ENCODE data around the gene COL4A3.
A peak's percentile ranks its signal among the peaks of the same experiment; 100 is the strongest.
"Not testable (repeated sequence)": the region's sequence is repeated elsewhere in the genome, so short reads cannot be mapped to it uniquely, and the experiment has no call there.

The COL4A3 gene

DNA sequence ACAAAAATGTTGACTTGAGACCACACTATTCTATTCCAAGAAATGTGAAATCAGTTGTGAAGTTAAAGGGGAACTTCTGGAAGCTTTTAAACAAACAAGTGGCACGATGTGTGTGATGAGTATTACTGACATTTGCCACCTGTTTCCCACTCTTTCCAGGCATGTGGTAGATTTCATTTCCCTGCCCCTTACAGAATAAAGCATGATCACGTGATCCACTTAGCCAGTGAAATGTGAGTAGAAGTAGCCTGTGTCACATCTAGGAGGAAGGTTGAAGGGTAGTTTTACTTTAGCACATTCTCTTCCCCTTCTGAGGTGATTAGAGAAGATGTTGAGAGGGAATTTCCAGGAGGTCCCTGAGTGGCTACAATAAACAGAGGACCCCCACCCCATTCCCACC lies 4.3 kb upstream of the COL4A3 start:
- TF ChIP-seq, protein P1, sequence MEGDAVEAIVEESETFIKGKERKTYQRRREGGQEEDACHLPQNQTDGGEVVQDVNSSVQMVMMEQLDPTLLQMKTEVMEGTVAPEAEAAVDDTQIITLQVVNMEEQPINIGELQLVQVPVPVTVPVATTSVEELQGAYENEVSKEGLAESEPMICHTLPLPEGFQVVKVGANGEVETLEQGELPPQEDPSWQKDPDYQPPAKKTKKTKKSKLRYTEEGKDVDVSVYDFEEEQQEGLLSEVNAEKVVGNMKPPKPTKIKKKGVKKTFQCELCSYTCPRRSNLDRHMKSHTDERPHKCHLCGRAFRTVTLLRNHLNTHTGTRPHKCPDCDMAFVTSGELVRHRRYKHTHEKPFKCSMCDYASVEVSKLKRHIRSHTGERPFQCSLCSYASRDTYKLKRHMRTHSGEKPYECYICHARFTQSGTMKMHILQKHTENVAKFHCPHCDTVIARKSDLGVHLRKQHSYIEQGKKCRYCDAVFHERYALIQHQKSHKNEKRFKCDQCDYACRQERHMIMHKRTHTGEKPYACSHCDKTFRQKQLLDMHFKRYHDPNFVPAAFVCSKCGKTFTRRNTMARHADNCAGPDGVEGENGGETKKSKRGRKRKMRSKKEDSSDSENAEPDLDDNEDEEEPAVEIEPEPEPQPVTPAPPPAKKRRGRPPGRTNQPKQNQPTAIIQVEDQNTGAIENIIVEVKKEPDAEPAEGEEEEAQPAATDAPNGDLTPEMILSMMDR (IDR thresholded peaks at IDR 0.05; ENCODE audit: insufficient read depth, low read length, poor library complexity, severe bottlenecking), result no peak
- Histone ChIP-seq H3K36me3 (ENCODE audit: control insufficient read depth, insufficient read depth, low read length) (no peaks in the 10 kb centered on the region), H3K27me3 (replicated peaks; ENCODE audit: control insufficient read depth, insufficient read depth, low read length) (no peaks in the 10 kb centered on the region), H3K4me3 (replicated peaks; ENCODE audit: low read depth, low read length) (no peak overlapping the region)
- no peak for DNase-seq (ENCODE audit: extremely low read depth, insufficient read length)

DNA sequence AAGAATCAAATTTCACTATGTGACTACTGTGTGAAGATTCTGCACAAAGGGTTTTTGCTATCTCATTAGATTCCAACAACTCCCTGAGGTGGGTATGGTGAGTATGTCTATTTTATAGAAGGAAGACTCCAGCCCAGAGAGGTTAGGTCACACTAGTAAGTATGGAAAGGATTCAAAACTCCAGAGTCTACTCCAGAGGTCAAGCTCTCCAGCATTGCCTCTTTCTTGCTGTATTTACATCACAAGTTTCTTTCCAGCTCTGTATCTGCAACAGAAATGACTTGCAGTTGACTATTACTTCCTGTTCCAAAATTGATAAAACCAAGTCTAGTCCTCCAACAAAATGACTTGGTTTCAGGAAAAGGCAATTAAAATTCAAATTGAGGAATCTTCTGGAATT lies 2.5 kb upstream of the COL4A3 start:
- no peaks in the 10 kb centered on the region for H3K27me3 ChIP-seq (replicated peaks; ENCODE audit: control insufficient read depth, insufficient read depth, low read length)
- H3K4me3 ChIP-seq (replicated peaks; ENCODE audit: low read depth, low read length), result no peak overlapping the region
- TF ChIP-seq, protein P1 (IDR thresholded peaks at IDR 0.05; ENCODE audit: insufficient read depth, low read length, poor library complexity, severe bottlenecking), result no peak
- no peak for DNase-seq (ENCODE audit: extremely low read depth, insufficient read length)
- no peaks in the 10 kb centered on the region for H3K36me3 ChIP-seq (ENCODE audit: control insufficient read depth, insufficient read depth, low read length)

DNA sequence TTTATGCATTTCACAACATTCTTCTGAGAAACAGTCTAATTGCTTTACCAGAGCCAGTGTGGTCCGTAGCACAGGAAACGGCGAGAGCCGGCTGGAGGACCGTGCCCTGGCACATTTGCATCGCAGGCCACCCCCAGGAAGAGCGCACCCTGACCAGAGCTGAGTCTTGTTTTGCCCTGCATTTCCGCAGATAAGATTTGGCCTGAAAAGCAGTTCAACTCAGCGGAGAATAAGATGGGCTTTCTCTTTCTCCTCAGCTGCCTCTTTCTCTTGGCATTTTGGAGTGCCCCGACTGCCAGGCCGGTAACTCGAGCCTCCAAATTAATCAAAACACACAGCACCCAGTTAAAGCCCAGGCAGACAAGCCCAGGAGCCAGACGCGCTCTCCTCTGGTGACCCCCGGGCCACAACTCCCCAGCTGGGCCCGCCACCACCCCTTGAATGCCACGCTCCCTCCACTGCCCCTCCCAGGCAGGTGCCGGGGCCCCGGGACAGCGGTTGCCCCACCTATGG lies 883 bp upstream of the COL4A3 start:
- Histone ChIP-seq H3K27me3 (replicated peaks; ENCODE audit: control insufficient read depth, insufficient read depth, low read length) (no peaks in the 10 kb centered on the region), H3K4me3 (replicated peaks; ENCODE audit: low read depth, low read length) (peak overlapping the region; percentile 87), H3K36me3 (ENCODE audit: control insufficient read depth, insufficient read depth, low read length) (no peaks in the 10 kb centered on the region)
- peak; percentile 60 for DNase-seq (ENCODE audit: extremely low read depth, insufficient read length)
- TF ChIP-seq, protein P1 (IDR thresholded peaks at IDR 0.05; ENCODE audit: insufficient read depth, low read length, poor library complexity, severe bottlenecking), result no peak

DNA sequence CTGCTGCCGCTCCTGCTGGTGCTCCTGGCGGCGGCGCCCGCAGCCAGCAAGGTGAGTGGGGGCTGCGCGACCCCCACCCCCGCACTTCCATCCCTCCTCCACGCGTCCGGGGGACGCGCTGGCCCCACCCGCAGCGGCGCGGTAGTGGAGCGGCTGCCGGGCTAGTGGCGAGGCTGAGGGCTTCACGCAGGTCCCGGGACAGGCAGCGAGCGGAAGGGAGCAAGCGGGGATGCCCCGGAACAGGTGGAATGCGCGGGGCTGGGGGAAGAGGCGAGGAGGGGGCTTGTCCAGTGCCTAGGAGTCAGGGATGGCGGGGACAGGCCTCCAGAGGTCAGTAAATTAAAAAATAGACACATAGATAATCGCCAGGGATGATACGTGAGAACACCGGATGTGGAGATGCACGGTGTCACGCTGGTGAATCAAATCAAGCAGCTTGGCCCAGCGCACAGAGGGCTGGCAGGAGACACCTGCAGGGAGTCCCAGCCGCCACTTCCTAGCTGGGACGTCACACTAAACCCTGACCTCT lies 403 bp downstream of the COL4A3 start:
- no peaks in the 10 kb centered on the region for H3K27me3 ChIP-seq (replicated peaks; ENCODE audit: control insufficient read depth, insufficient read depth, low read length)
- peak; percentile 68 for DNase-seq (ENCODE audit: extremely low read depth, insufficient read length)
- TF ChIP-seq, protein P1 (IDR thresholded peaks at IDR 0.05; ENCODE audit: insufficient read depth, low read length, poor library complexity, severe bottlenecking), result no peak

DNA sequence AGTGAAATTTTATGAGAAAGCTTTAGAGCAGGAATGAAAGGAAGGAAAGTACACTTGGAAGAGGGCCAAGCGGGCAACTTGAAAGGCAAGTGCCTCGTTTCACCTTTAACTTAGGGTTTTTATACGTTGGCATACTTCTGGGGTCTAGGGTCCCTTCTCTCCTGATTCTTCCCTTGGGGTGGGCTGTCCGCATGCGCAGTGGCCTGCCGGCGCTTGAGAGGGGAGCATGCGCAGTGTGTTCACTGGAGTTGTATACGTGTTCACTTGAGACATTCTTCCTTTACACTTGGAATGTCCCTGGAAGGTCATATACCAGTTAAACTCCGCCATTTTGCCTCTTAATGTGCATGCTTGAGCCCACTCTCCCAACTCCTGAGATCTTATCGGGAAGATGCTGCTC lies 7.4 kb downstream of the COL4A3 start:
- H3K27me3 ChIP-seq (replicated peaks; ENCODE audit: control insufficient read depth, insufficient read depth, low read length); H3K4me3 ChIP-seq (replicated peaks; ENCODE audit: low read depth, low read length); H3K36me3 ChIP-seq (ENCODE audit: control insufficient read depth, insufficient read depth, low read length); DNase-seq (ENCODE audit: extremely low read depth, insufficient read length): not testable (repeated sequence)

More for the DNA sequence above, 403 bp downstream of the COL4A3 start:
- no peaks in the 10 kb centered on the region for H3K36me3 ChIP-seq (ENCODE audit: control insufficient read depth, insufficient read depth, low read length)
- peak overlapping the region; percentile 87 for H3K4me3 ChIP-seq (replicated peaks; ENCODE audit: low read depth, low read length)

DNA sequence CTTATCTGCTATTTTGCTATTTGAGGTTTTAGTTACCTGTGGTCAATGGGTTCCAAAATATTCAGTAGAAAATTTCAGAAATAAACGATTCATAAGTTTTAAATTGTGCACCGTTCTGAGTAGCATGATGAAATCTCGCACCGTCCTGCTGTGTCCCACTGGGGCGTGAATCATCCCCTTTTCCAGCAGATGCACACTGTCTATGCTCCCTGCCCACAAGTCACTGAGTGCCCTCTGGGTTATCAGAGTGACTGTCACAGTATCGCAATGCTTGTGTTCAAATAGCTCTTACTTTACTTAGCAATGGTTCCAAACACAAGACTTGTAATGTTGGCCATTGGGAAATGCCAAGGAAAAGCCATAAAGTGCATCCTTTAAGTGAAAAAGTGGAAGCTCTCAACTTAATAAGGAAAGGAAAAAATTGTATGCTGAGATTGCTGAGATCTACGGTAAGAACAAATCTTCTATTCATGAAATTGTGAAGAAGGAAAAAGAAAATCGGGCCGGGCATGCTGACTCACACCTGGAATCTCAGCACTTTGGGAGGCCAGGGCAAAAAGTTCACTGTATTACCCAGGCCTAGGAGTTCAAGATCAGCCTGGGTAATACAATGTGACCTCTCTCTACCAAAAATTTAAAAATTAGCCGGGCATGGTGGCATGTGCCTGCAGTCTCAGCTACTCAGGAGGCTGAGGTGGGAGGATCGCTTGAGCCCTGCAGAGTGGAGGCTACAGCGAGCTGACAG lies 13.3 kb downstream of the COL4A3 start:
- TF ChIP-seq, protein P1 (IDR thresholded peaks at IDR 0.05; ENCODE audit: insufficient read depth, low read length, poor library complexity, severe bottlenecking), result no peak

More for the DNA sequence above, 13.3 kb downstream of the COL4A3 start:
- Histone ChIP-seq H3K36me3 (ENCODE audit: control insufficient read depth, insufficient read depth, low read length) (peaks cover 1% of the 10 kb centered on the region; the same call in 1 of the 2 replicates), H3K4me3 (replicated peaks; ENCODE audit: low read depth, low read length) (no peak overlapping the region), H3K27me3 (replicated peaks; ENCODE audit: control insufficient read depth, insufficient read depth, low read length) (no peaks in the 10 kb centered on the region)
- no peak for DNase-seq (ENCODE audit: extremely low read depth, insufficient read length)
